HepG2 (cell line): ENCODE results near the gene COL9A3. TPM values are rescaled to one million over a fixed set of nuclear protein-coding genes. Genes with fewer than 3 reads are reported as not detected.

Source experiments
- AKAP8 ChIP-seq: sonication (generic); formaldehyde crosslinking; IDR thresholded peaks from 2 replicates; pipeline ENCODE4 v1.5.1; 2020; ENCODE audit warnings: mild to moderate bottlenecking, missing genetic modification reagents
- ATAD3A ChIP-seq: sonication (generic); formaldehyde crosslinking; IDR thresholded peaks from 2 replicates; pipeline ENCODE4 v1.4.0; 2020; ENCODE audit warnings: missing genetic modification reagents
- DNMT1 ChIP-seq: sonication (generic); formaldehyde crosslinking; IDR thresholded peaks from 2 replicates; pipeline ENCODE4 v1.5.1; 2020; ENCODE audit warnings: mild to moderate bottlenecking, missing genetic modification reagents
- ERF ChIP-seq: IDR thresholded peaks from 2 replicates; pipeline ENCODE4 v1.6.1; 2018; ENCODE audit warnings: missing biosample characterization, missing genetic modification reagents
- FOXA1 ChIP-seq, 2 experiments: fragments of 450-650 bp in 1 of 2; sonication (generic) in 1 of 2; formaldehyde crosslinking in 1 of 2; IDR thresholded peaks; 2 replicates each; pipeline versions ENCODE4 v1.4.0 to v1.6.1; 2016 to 2020; ENCODE audit warnings: missing genetic modification reagents in 1 of 2
- PCBP1 ChIP-seq: fragments of 200-400 bp; formaldehyde crosslinking; IDR thresholded peaks from 2 replicates; pipeline ENCODE4 v1.6.1; 2017; ENCODE audit warnings: mild to moderate bottlenecking, low read depth, low read length, borderline replicate concordance
- PHB2 ChIP-seq: fragments of 450-650 bp; IDR thresholded peaks from 2 replicates; pipeline ENCODE4 v1.6.1; 2018; ENCODE audit not compliant: partially characterized antibody
- PTBP1 ChIP-seq: fragments of 200-400 bp; formaldehyde crosslinking; IDR thresholded peaks from 2 replicates; pipeline ENCODE4 v1.6.1; 2018; ENCODE audit warnings: low read length, low read depth; ENCODE audit not compliant: poor library complexity, severe bottlenecking
- SALL2 ChIP-seq: sonication (generic); formaldehyde crosslinking; IDR thresholded peaks from 2 replicates; pipeline ENCODE4 v1.8.1; 2023; ENCODE audit warnings: mild to moderate bottlenecking, missing genetic modification reagents, inconsistent platforms
- SNAI1 ChIP-seq: sonication (generic); formaldehyde crosslinking; IDR thresholded peaks from 2 replicates; pipeline ENCODE4 v1.5.0; 2020; ENCODE audit warnings: mild to moderate bottlenecking, missing genetic modification reagents, borderline replicate concordance
- ZFP36L1 ChIP-seq: sonication (generic); formaldehyde crosslinking; IDR thresholded peaks from 2 replicates; pipeline ENCODE4 v1.8.0; 2022; ENCODE audit warnings: mild to moderate bottlenecking, missing genetic modification reagents, moderate library complexity
- ZNF446 ChIP-seq: sonication (generic); formaldehyde crosslinking; IDR thresholded peaks from 2 replicates; pipeline ENCODE4 v1.5.0; 2020; ENCODE audit warnings: mild to moderate bottlenecking, missing genetic modification reagents
- ZSCAN20 ChIP-seq: sonication (generic); formaldehyde crosslinking; IDR thresholded peaks from 2 replicates; pipeline ENCODE4 v1.4.0; 2020; ENCODE audit warnings: missing genetic modification reagents, mild to moderate bottlenecking, borderline replicate concordance
- polyA plus RNA-seq, 8 experiments: library from polyadenylated mRNA; depleted of rRNA in 3 of 8; stranded (reverse) in 7 of 8; unstranded in 1 of 8; fragments of >200 nt; fragmentation: Illumina TruSeq in 4 of 8; extraction: Trizol in 4 of 8; gene quantifications; 2 replicates each; pipeline versions ENCODE4 v1.2.1 to v1.2.3, GENCODE V29; 2011 to 2016; ENCODE audit warnings: low read depth in 4 of 8, missing spikeins in 1 of 8, mixed read lengths in 1 of 8; ENCODE audit not compliant: insufficient read depth in 1 of 8
- total RNA-seq, 5 experiments: library from RNA; depleted of rRNA; stranded (reverse); fragments of >200 nt; fragmentation: Illumina TruSeq; extraction: Trizol; gene quantifications; 2 replicates each; pipeline ENCODE4 v1.2.3, GENCODE V29; 2016; ENCODE audit warnings: low read depth in 1 of 5
- TF ChIP-seq, protein P1 (sequence below): sonication (generic); formaldehyde crosslinking; IDR thresholded peaks from 2 replicates; pipeline ENCODE4 v1.5.0; 2020; ENCODE audit warnings: mild to moderate bottlenecking, missing genetic modification reagents, moderate library complexity
- TF ChIP-seq, protein P2 (sequence below): sonication (generic); formaldehyde crosslinking; IDR thresholded peaks from 2 replicates; pipeline ENCODE4 v1.5.0; 2020; ENCODE audit warnings: mild to moderate bottlenecking, missing genetic modification reagents

COL9A3 gene
- total and polyA plus RNA-seq, 2 of the 13 experiments (the other 11 are each of a cell fraction or from before 2014, with no cell fraction given) = 155 to 204 TPM

DNA sequence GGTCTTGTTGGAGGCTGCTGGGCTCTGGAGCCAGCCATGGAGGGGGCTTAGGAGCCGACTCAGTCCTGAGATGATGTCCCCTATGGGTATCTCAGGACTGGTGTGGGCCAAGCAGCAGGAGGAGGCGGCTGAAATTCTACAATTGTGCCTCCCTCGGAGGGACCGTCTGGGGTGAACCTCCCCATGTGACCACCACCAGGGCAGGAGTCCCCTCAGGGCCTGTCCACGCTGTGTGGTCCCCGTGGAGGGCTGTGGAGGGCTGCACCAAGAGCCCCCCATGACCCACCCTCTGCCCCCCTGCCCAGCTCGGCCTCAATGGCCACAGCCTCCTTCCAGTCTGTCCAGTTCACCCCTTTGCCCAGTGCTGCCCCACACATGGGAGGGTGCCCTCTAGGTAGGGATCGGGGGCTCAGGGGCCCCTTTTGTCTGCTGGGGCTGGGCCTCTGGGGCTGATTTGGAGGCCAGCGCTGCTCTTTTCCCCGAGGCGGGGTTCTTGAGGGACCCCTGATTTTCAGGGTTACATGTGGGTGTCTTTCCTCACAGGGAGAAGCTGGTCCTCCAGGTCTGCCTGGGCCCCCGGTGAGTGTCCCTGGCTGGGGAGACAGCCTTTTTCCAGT, 1.2 kb downstream of the COL9A3 start (continued):
- TF ChIP-seq PCBP1 = peak; percentile 29; the same call in 1 of the 2 replicates
- TF ChIP-seq, protein P1, sequence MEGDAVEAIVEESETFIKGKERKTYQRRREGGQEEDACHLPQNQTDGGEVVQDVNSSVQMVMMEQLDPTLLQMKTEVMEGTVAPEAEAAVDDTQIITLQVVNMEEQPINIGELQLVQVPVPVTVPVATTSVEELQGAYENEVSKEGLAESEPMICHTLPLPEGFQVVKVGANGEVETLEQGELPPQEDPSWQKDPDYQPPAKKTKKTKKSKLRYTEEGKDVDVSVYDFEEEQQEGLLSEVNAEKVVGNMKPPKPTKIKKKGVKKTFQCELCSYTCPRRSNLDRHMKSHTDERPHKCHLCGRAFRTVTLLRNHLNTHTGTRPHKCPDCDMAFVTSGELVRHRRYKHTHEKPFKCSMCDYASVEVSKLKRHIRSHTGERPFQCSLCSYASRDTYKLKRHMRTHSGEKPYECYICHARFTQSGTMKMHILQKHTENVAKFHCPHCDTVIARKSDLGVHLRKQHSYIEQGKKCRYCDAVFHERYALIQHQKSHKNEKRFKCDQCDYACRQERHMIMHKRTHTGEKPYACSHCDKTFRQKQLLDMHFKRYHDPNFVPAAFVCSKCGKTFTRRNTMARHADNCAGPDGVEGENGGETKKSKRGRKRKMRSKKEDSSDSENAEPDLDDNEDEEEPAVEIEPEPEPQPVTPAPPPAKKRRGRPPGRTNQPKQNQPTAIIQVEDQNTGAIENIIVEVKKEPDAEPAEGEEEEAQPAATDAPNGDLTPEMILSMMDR = 0 out of 2 replicates have a peak, but pooled peaks have one; percentile 7
- TF ChIP-seq, protein P2, sequence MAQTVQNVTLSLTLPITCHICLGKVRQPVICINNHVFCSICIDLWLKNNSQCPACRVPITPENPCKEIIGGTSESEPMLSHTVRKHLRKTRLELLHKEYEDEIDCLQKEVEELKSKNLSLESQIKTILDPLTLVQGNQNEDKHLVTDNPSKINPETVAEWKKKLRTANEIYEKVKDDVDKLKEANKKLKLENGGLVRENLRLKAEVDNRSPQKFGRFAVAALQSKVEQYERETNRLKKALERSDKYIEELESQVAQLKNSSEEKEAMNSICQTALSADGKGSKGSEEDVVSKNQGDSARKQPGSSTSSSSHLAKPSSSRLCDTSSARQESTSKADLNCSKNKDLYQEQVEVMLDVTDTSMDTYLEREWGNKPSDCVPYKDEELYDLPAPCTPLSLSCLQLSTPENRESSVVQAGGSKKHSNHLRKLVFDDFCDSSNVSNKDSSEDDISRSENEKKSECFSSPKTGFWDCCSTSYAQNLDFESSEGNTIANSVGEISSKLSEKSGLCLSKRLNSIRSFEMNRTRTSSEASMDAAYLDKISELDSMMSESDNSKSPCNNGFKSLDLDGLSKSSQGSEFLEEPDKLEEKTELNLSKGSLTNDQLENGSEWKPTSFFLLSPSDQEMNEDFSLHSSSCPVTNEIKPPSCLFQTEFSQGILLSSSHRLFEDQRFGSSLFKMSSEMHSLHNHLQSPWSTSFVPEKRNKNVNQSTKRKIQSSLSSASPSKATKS (CRISPR knock-in tag) = no peak
- TF ChIP-seq PTBP1 = peak; percentile 79
- TF ChIP-seq ATAD3A (CRISPR knock-in tag) = no peak
- no peak for TF ChIP-seq DNMT1
- no peak for TF ChIP-seq AKAP8 (CRISPR knock-in tag)
- TF ChIP-seq ZNF446 (CRISPR knock-in tag) = 0 out of 2 replicates have a peak, but pooled peaks have one; percentile 45
- no peak for TF ChIP-seq FOXA1 (IDR thresholded peaks at IDR 0.05)
- no peak for TF ChIP-seq FOXA1 (CRISPR knock-in tag; IDR thresholded peaks at IDR 0.05)
- peak; percentile 16; the same call in 1 of the 2 replicates for TF ChIP-seq ZSCAN20 (CRISPR knock-in tag)
- no peak for TF ChIP-seq ZFP36L1
- no peak for TF ChIP-seq ERF (CRISPR knock-in tag)
- no peak for TF ChIP-seq PHB2
- TF ChIP-seq SNAI1 = no peak
- TF ChIP-seq SALL2 (CRISPR knock-in tag) = no peak; the same call in 1 of the 2 replicates
